Fibroblast of skin of abdomen (primary cell): ENCODE results near the gene FAM124B. TPM values are rescaled to one million over a fixed set of nuclear protein-coding genes. Genes with fewer than 3 reads are reported as not detected.
A peak's percentile ranks its signal among the peaks of the same experiment; 100 is the strongest.

Experiments
- DNase-seq: peaks from one replicate; pipeline ENCODE4 v3.0.0-alpha.2; 2013
- polyA plus RNA-seq, 2 experiments: library from polyadenylated mRNA; unstranded; fragments of 120-200 nt; gene quantifications; one replicate each; pipeline ENCODE4 v1.2.1, GENCODE V29; 2013; ENCODE audit not compliant: insufficient read length in 2 of 2

The FAM124B gene
- polyA plus RNA-seq (2013, experiment 1 of 2; ENCODE audit: insufficient read length): not detected
- polyA plus RNA-seq (2013, experiment 2 of 2; ENCODE audit: insufficient read length): 0.05 TPM

DNA sequence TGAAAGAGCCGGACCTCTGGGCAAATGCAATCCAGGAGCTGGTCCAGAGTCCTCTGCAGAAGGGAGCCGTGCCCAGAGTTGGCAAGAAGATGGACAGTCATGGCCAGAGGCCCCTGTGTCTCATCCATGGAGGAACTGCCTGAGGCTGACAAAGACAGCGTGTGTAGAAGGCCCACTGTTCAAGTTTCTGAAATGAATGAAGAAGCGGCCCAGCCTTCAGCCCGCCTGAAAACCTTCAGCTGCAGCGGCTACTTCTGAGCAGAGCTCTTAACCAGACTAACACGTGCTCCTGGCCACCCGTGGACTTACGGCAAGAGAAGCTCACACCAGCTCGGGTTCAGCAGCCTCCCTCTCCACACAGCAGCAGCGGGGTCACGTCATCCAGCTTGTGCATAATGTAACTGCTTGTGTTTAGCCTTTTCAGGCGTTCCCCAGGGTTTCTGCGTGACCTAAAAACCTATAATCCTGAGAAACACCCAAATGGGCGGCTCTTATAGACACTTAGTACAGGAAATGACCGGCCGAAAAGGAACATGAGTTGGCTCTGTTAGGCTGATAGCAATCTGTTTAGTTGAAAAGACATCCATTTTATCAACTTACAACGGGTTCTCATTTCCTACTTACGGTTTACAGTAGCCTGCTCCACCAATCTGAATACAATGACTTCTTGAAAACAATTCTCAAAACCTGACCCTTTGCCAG lies at the start of gene FAM124B:
Gene FAM124B, minus strand, starts transcription at position 467 of the 702 bp plus-strand sequence. Its CDS starts 339 bp downstream, at position 128.
- no peak for DNase-seq

DNA sequence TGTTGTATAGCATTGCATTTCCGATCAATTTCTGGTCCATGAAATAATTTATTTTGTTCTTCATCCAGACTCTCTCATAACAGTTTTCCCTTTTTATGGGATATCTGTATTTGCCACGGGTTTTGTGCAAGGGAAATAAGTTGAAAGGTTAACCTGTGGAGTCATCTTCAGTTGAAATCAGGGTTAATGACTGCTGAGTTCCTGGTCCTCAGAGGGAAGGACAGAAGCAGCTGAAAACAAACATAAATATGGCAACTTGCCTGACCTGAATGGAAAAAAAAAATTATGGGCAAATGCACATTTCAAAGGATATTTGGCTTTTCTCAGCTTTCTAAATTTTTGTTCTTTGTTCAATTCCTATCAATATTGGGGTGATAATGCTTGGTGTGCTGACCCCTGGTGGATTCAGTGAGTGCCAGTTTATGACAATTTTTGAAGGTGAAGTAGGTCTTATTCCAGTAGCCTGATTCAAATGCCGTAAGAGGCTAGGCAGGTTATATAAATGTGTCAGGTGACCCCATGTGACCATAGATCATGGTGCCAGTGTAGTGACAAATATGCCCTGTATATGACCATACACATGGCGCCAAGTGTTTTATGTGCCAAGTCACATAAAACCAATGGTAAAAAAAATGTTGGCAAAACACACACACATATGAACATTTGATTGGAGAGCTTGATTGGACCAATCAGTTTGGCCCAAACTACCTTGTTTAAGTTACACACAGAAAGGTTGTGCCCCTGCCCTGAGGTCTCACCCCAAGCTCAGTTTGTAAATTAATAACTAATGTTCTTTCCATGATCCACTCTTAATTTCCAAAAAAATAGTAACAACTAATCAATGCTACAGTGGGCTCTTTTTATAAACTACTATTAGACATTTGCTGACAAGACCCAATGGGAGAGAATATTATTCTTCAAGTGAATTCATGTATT lies 47.6 kb upstream of the FAM124B start:
- DNase-seq: no peak

- no peak for DNase-seq
These were observed 46.3 kb upstream of the FAM124B start for GRCh38 chr2:224448236-224448635.

DNA sequence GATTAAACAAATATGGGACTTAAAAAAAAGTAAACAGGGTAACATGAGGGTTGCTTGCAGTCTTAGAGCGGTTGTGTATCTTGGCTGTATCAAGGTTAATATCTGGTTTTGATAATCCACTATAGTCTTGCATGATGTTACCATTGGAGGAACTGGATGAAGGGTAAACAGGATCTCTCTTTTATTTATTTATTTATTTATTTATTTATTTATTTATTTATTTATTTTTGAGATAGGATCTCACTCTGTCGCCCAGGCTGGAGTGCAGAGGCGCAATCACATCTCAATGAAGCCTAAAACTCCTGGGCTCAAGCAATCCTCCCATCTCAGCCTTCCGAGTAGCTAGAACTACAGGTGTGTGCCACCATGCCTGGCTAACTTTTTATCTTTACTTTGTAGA lies 42.9 kb upstream of the FAM124B start:
- no peak for DNase-seq

- DNase-seq: peak; percentile 59
These were observed 42.1 kb upstream of the FAM124B start for GRCh38 chr2:224444021-224444420.

DNA sequence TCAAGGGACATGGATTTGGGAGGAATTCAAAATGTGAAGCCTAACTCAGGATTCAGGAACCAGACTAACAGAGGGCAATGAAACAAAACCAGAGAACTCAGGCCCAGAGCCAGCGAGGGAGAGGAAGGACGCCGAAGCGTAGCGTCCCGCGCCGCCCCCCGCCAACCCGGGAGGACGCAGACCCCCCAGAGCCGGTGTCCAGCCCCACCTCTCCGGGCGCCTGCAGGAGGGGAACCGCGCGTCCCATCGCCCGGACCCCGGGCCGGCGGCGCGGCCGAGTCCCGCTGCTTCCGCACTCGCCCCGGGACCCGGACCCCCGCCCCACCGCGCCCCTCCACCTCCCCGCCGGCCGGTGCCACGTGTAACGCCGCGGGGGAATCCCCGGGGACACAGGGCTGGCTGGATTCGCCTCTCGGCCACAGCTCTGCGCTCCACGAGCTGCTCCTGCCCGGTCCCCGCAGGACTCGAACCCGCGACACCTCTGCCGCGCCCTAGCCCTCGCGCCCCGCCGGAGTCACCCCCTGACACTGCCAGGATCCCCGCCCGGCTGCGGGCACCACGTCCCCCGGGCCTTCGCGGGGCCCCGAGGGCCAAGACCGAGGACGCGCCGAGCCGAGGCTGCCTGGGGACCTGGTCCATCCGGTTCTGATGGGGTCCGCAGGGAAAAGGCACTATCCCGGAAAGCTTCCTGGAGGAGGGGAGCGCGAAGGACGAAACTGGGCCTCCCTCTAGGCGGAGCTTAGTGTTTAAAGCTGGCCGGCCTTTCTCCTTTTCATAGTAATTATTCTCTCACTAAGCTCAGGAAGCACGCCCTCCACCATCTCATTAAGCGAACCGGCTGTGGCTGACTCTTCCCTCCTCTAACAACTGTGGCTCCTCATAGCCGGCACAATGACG lies 40.4 kb upstream of the FAM124B start:
- peak; percentile 33 for DNase-seq

GRCh38 chr2:224440988-224441387 lies 39.1 kb upstream of the FAM124B start:
- no peak for DNase-seq

DNA sequence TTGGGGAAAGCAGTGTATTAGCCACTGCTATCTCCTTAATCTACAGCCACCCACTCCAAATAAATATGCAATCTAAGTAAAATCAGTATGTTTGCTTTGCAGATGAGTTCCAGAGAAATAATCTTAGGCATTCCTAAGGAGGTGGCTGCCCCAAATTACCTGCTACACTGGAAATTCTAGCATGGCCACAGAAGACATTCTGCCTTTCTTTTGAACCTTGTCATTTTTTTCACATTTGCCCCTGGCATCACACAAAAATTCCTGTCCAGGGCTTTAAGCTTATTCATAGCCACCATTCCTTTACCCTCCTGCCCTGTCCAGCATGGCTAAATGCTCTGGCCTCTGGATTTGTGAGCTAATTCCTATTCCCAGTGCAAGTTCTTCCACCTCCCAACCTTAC lies 36.8 kb upstream of the FAM124B start:
- no peak for DNase-seq

DNA sequence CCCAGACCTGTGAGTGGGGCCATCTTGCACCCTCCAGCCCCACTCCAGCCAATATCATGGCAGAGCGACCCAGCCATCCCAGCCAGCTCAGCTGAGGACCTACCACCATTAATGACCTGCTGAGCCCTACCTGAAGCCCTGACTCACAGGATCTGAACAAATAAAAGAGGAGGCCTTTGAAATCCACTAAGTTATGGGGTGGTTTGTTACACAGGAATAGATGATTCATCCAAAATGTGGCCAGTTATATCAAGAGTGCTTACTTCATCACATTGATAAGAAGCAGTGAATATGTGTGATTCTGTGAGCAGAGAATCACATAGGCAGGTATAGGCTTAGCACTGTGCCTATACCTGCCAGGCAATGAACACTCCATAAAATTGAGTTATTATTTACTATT lies 34.7 kb upstream of the FAM124B start:
- DNase-seq: no peak

- no peak for DNase-seq
These were observed 32.7 kb upstream of the FAM124B start for GRCh38 chr2:224434618-224435017.

DNA sequence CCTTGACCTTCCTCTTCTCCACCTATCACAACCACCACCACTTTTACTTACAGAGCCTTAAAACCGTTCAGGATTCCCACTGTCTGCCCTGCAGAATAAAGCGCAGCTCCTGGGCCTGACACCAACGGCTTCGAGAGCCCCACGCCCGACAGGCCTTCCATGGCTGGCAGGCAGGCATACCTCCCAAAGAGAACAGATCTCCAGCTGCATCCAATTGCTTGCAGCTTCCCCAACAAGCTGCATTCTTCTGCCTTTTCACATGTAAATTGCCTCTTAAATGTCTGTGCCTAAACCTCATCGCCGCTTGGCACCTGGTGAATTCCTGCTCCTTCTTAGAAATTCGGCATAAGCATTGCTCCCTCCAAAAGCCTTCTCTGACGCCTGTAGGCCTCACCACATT lies 31.5 kb upstream of the FAM124B start:
- no peak for DNase-seq

- DNase-seq: no peak
These were observed 30.2 kb upstream of the FAM124B start for GRCh38 chr2:224432003-224432579.

GRCh38 chr2:224429441-224429810 lies 27.5 kb upstream of the FAM124B start:
- no peak for DNase-seq

DNA sequence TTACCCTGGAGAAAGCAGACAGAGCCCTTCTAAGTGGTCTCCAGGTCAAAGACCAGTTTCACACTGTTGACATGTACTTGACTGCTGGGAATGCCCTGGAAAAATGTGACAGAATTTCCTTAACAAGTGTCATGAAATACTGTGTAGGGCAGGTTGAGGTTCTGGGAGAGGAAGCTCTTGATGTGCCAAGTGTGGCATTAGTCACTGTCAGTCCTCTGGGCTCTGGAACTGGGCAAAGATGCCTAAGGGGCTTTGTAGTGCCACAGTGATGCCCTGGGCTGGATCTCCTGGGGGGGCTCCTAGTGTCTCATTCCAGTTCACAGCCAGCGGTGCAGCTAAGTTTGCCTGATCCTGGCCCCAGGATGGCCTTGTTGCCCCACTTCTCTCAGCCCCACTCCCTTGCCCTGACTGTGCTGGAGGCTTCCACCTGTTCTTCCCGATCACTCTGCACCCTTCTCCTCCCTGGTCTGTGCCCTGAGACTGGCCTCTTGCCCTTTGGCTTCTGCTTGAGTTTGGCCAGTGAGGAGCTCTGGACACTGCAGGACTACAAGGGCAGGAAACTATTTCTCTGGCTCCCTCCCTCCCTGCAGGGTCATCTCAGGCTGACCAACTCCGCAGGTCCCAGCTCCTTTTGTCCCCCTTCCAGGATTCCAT lies 27.0 kb upstream of the FAM124B start:
- no peak for DNase-seq

DNA sequence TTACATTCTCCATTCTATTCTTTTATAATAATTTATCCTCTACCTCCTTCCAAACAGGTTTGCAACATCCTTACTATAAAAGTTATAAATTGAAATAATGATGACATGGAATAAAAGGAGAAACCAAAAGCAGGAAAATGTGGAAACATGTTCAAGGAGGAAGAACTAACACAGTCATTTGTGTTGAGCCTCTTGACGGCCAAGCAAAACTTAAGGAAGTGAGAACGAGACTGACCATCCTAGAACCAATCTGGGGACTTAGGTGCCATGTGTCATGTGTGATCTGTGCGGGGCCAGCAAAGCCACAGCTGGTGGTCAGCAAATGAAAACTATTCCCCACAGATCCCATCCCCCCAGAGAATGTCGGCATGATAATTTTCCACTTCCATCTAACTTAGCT lies 25.6 kb upstream of the FAM124B start:
- DNase-seq: no peak

DNA sequence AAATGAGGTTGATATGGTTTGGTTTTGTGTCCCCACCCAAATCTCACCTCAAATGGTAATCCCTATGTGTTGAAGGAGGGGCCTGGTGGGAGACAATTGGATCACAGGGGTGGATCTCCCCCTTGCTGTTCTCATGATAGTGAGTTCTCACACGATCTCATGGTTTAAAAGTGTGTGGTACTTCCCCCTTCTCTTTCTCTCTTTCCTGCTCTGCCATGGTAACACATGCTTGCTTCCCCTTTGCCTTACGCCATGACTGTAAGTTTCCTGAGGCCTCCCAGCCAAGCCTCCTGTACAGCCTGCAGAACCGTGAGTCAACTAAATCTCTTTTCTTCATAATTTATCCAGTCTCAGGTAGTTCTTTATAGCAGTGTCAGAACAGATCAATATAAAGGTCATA lies 24.7 kb upstream of the FAM124B start:
- DNase-seq: no peak

GRCh38 chr2:224421065-224421464 lies 19.2 kb upstream of the FAM124B start:
- DNase-seq: no peak

DNA sequence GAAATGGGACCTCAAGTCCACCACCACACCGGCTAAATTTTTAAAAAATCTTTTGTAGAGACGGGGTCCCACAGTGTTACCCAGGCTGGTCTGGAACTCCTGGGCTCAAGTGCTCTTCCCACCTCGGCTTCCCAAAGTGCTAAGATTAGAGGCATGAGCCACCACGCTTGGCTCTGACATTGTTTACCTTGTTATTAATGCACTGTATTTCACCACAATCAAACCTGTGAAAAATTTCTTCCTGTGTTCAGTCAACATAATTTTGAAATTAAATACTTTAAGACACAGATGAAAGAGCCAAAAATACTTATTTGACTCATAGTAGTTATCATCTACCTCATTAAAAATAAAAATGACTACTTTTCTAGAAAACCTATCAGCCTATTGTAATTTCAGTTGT lies 16.0 kb upstream of the FAM124B start:
- DNase-seq: no peak

DNA sequence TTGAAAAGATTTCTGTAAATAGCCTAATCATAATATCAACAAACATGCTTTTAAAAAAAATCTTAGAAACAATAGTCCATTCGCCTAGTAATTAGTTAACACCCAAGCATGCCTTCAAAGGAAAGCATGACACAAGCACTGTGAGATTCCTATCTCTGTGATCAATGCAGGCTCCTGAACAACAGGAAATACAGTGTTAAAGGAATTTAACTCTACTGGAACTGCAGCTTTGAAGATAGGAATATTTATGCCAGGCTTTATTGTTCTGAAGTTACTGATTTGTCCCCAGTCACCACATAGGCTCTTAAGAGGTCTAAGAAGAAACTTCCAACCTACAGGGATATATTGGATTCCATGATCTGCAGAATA lies 15.4 kb upstream of the FAM124B start:
- DNase-seq: no peak

- no peak for DNase-seq
These were observed 14.9 kb upstream of the FAM124B start for GRCh38 chr2:224416656-224417360.

GRCh38 chr2:224413381-224413780 lies 11.5 kb upstream of the FAM124B start:
- no peak for DNase-seq
